Mesendoderm (in vitro differentiated cells): ENCODE results near the gene SDK2.
"Not testable (repeated sequence)": the region's sequence is repeated elsewhere in the genome, so short reads cannot be mapped to it uniquely, and the experiment has no call there.

ENCODE experiments used
- DNase-seq: peaks from one replicate; pipeline ENCODE4 v3.0.0; 2013
- H2AK5ac ChIP-seq: 2 replicates; pipeline ENCODE4 v1.6.1; 2013; ENCODE audit warnings: low read length, inconsistent platforms
- H2BK120ac ChIP-seq: 2 replicates; pipeline ENCODE4 v1.6.1; 2013; ENCODE audit warnings: low read depth, mild to moderate bottlenecking, low read length, moderate library complexity, mixed read lengths
- H2BK15ac ChIP-seq: replicated peaks from 2 replicates; pipeline ENCODE4 v1.6.1; 2013; ENCODE audit warnings: low read depth, mild to moderate bottlenecking, moderate library complexity
- H2BK5ac ChIP-seq: 2 replicates; pipeline ENCODE4 v1.6.1; 2013; ENCODE audit warnings: low read length, inconsistent platforms
- H3K18ac ChIP-seq: 2 replicates; pipeline ENCODE4 v1.6.1; 2013; ENCODE audit warnings: mild to moderate bottlenecking, low read length, mixed read lengths
- H3K23ac ChIP-seq: one replicate; pipeline ENCODE4 v1.6.1; 2013; ENCODE audit warnings: low read length
- H3K27ac ChIP-seq: 2 replicates; pipeline ENCODE4 v1.5.1; 2013; ENCODE audit warnings: low read depth, mild to moderate bottlenecking, inconsistent platforms, low read length, moderate library complexity
- H3K27me3 ChIP-seq: 2 replicates; pipeline ENCODE4 v1.6.1; 2013; ENCODE audit warnings: low read length, control low read depth, mild to moderate bottlenecking, inconsistent platforms; ENCODE audit not compliant: insufficient read depth, poor library complexity
- H3K36me3 ChIP-seq: 2 replicates; pipeline ENCODE4 v1.6.1; 2013; ENCODE audit warnings: low read length, inconsistent platforms; ENCODE audit not compliant: control insufficient read depth, insufficient read depth
- H3K4ac ChIP-seq: one replicate; pipeline ENCODE4 v1.6.1; 2013; ENCODE audit warnings: low read depth, mild to moderate bottlenecking, low read length, moderate library complexity
- H3K4me1 ChIP-seq: 2 replicates; pipeline ENCODE4 v1.6.1; 2013; ENCODE audit warnings: low read depth, low read length, inconsistent platforms; ENCODE audit not compliant: control insufficient read depth
- H3K4me2 ChIP-seq: 2 replicates; pipeline ENCODE4 v1.6.1; 2013; ENCODE audit warnings: low read length
- H3K4me3 ChIP-seq: 2 replicates; pipeline ENCODE4 v1.5.1; 2013; ENCODE audit warnings: mild to moderate bottlenecking, low read length
- H3K56ac ChIP-seq: one replicate; pipeline ENCODE4 v1.6.1; 2013; ENCODE audit warnings: low read length
- H3K79me1 ChIP-seq: 2 replicates; pipeline ENCODE4 v1.6.1; 2013; ENCODE audit warnings: low read length, inconsistent platforms
- H3K79me2 ChIP-seq: 2 replicates; pipeline ENCODE4 v1.6.1; 2013; ENCODE audit warnings: mild to moderate bottlenecking, low read length; ENCODE audit not compliant: control insufficient read depth, insufficient read depth
- H3K9ac ChIP-seq: 2 replicates; pipeline ENCODE4 v1.6.1; 2013; ENCODE audit warnings: low read length, inconsistent platforms
- H4K5ac ChIP-seq: one replicate; pipeline ENCODE4 v1.6.1; 2013; ENCODE audit warnings: low read length
- H4K8ac ChIP-seq: one replicate; pipeline ENCODE4 v1.6.1; 2013; ENCODE audit warnings: low read depth, mild to moderate bottlenecking, control low read depth, low read length, moderate library complexity
- WGBS: extraction: QIAGEN DNeasy Blood & Tissue Kit; methylation state at CpG from one replicate; pipeline ENCODE4 v1.1.7; 2013; ENCODE audit warnings: low lambda C conversion rate, missing lambda C conversion rate; ENCODE audit not compliant: insufficient coverage; ENCODE audit errors: extremely low coverage; 5-methylcytosine and 5-hydroxymethylcytosine counted together

The SDK2 gene

DNA sequence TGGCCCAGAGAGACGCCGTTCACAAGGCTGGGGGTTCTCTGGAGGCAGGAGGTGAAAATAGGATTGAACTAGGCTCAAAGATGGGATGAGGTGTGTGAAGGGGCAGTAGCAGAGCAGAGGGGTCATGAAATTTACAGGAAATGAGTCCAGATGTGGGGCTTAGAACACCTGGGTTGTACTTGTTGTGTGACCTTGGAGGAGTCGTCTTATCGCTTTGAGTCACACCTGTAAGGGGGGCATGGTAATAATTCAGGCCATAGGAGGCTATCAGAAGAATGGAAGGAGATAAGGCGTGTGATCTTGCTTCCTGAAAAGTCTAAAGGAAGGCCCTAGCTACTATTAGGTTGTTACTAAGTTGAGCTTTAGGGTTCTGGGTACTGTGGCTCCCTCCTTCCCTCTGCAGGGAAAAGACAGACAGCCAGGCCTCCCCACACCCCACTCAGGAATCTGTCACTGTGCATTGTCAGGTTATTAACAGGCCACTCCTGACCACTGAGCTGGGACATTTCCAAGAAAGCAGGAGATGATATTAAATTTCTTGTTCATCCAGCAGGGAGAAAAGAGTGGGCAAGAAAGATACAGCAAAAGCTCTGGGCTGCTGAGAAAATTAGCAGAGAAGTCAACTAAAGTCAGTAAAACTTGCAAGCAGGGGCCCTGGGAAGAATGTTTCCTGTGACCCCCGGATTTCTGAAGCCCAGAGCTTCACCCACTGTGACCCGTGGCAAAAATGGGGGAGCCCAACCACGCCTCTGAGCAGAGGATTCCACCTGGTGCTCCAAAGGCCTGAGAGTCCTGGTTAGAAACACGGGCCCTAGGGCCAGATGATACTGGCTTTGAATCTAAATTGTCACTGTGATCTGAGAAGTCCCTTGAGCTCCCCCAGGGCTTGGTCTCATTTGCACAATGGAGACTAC, 326.5 kb downstream of the SDK2 start:
- H4K8ac ChIP-seq: no peak overlapping the region
- peak overlapping the region; percentile 40 for H3K27ac ChIP-seq
- no peak overlapping the region for H2BK15ac ChIP-seq
- no peaks in the 10 kb centered on the region for H3K79me1 ChIP-seq
- H4K5ac ChIP-seq: no peak overlapping the region
- H3K23ac ChIP-seq: no peak overlapping the region
- peak overlapping the region; percentile 81 for H3K4ac ChIP-seq
- H3K9ac ChIP-seq: peak overlapping the region; percentile 18
- peak overlapping the region; percentile 57 for H3K18ac ChIP-seq
- H3K56ac ChIP-seq: peak overlapping the region; percentile 66
- H3K4me3 ChIP-seq: no peak overlapping the region
- WGBS: no CpG with 5 or more reads among the region's 9 CpGs
- H3K4me2 ChIP-seq: no peak overlapping the region
- peak overlapping the region; percentile 5 for H2BK120ac ChIP-seq
- peak overlapping the region; percentile 62 for H2BK5ac ChIP-seq
- H2AK5ac ChIP-seq: no peak overlapping the region
- H3K36me3 ChIP-seq: no peaks in the 10 kb centered on the region
- H3K4me1 ChIP-seq: peaks cover 20% of the 10 kb centered on the region
- peak; percentile 58 for DNase-seq
- no peaks in the 10 kb centered on the region for H3K27me3 ChIP-seq
- no peaks in the 10 kb centered on the region for H3K79me2 ChIP-seq

DNA sequence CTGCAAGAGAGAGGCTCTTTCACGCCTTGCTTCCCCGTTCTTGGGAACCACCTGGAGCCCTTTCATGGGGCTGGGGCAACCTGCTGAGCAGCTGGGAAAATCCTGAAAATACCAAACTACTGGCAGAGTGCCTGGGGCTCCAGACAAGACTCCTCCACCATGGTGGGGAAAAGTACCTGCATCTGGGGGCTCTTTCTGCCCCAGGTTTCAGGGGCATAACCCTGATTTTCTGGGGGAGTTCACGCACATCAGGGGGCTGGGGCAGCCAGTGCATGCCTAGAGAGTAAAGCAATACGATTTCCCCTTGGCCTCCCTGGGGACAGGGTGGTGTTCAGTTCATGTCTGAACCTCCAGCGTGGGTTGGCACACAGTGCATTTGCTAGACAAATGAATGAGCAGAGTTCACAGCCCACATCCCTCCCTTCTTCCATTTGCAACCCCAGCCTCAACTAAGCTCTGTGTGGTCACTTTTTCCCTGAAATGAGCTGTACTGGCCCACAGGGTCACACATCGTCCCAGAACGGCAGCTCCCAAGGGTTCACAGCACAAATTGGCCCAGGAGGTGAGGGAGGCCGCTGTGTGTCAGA, 327.2 kb downstream of the SDK2 start:
- no peak overlapping the region for H3K4ac ChIP-seq
- peaks cover 22% of the 10 kb centered on the region for H3K4me1 ChIP-seq
- H3K18ac ChIP-seq: peak overlapping the region; percentile 4
- H3K79me1 ChIP-seq: no peaks in the 10 kb centered on the region
- H3K4me2 ChIP-seq: no peak overlapping the region
- H2BK15ac ChIP-seq: no peak overlapping the region
- H3K4me3 ChIP-seq: no peak overlapping the region
- no peaks in the 10 kb centered on the region for H3K27me3 ChIP-seq
- no peak overlapping the region for H4K8ac ChIP-seq
- peak overlapping the region; percentile 62 for H2BK5ac ChIP-seq
- peak overlapping the region; percentile 25 for H3K23ac ChIP-seq
- H3K36me3 ChIP-seq: no peaks in the 10 kb centered on the region
- peak overlapping the region; percentile 30 for H3K9ac ChIP-seq
- DNase-seq: no peak
- peak overlapping the region; percentile 57 for H2AK5ac ChIP-seq
- no CpG with 5 or more reads among the region's 8 CpGs for WGBS
- H3K56ac ChIP-seq: peak overlapping the region; percentile 68
- no peaks in the 10 kb centered on the region for H3K79me2 ChIP-seq
- H2BK120ac ChIP-seq: no peak overlapping the region
- no peak overlapping the region for H4K5ac ChIP-seq
- peak overlapping the region; percentile 18 for H3K27ac ChIP-seq

GRCh38 chr17:73315471-73315870, 328.8 kb downstream of the SDK2 start:
- H3K27ac ChIP-seq: no peak overlapping the region
- no peaks in the 10 kb centered on the region for H3K79me2 ChIP-seq
- peaks cover 22% of the 10 kb centered on the region for H3K4me1 ChIP-seq
- WGBS: no CpG with 5 or more reads among the region's 5 CpGs
- H3K23ac ChIP-seq: no peak overlapping the region
- no peak overlapping the region for H3K18ac ChIP-seq
- no peaks in the 10 kb centered on the region for H3K27me3 ChIP-seq
- no peak overlapping the region for H3K9ac ChIP-seq
- H2BK120ac ChIP-seq: no peak overlapping the region
- no peak overlapping the region for H4K8ac ChIP-seq
- no peak overlapping the region for H4K5ac ChIP-seq
- no peaks in the 10 kb centered on the region for H3K79me1 ChIP-seq
- H3K4me3 ChIP-seq: no peak overlapping the region
- H2BK15ac ChIP-seq: no peak overlapping the region
- H2AK5ac ChIP-seq: no peak overlapping the region
- no peaks in the 10 kb centered on the region for H3K36me3 ChIP-seq
- no peak for DNase-seq
- H2BK5ac ChIP-seq: no peak overlapping the region
- H3K4me2 ChIP-seq: no peak overlapping the region
- no peak overlapping the region for H3K4ac ChIP-seq
- H3K56ac ChIP-seq: no peak overlapping the region

GRCh38 chr17:73313526-73314127, 330.6 kb downstream of the SDK2 start:
- Histone ChIP-seq H2BK5ac (no peak overlapping the region), H3K79me1 (peaks cover 6% of the 10 kb centered on the region), H3K4me1 (peaks cover 23% of the 10 kb centered on the region), H4K5ac (no peak overlapping the region), H3K4me3 (no peak overlapping the region), H3K27me3 (no peaks in the 10 kb centered on the region), H3K79me2 (peaks cover 12% of the 10 kb centered on the region), H3K36me3 (no peaks in the 10 kb centered on the region), H2BK15ac (no peak overlapping the region), H3K4me2 (no peak overlapping the region), H2AK5ac (peak overlapping the region; percentile 77), H2BK120ac (no peak overlapping the region), H3K18ac (no peak overlapping the region), H3K4ac (no peak overlapping the region), H3K23ac (no peak overlapping the region), H4K8ac (no peak overlapping the region), H3K9ac (no peak overlapping the region), H3K27ac (no peak overlapping the region), H3K56ac (peak overlapping the region; percentile 27)
- no peak for DNase-seq
- WGBS: no CpG with 5 or more reads among the region's 8 CpGs

GRCh38 chr17:73312887-73313286, 331.4 kb downstream of the SDK2 start:
- not testable (repeated sequence) for H3K9ac ChIP-seq, H3K27ac ChIP-seq, H2BK120ac ChIP-seq, H3K4me3 ChIP-seq, H2BK5ac ChIP-seq, H3K27me3 ChIP-seq, H3K4me2 ChIP-seq, H4K8ac ChIP-seq, H2BK15ac ChIP-seq, H3K23ac ChIP-seq, DNase-seq, H3K4ac ChIP-seq, H2AK5ac ChIP-seq, H3K18ac ChIP-seq, H3K36me3 ChIP-seq, H4K5ac ChIP-seq
- H3K4me1 ChIP-seq: peaks cover 25% of the 10 kb centered on the region
- H3K79me1 ChIP-seq: peaks cover 12% of the 10 kb centered on the region
- WGBS: no CpG with 5 or more reads among the region's 11 CpGs
- peak overlapping the region; percentile 80 for H3K56ac ChIP-seq
- H3K79me2 ChIP-seq: peaks cover 19% of the 10 kb centered on the region
